ENCODE measurements around the gene NUCB1.
"Not testable (repeated sequence)": the region's sequence is repeated elsewhere in the genome, so short reads cannot be mapped to it uniquely, and the experiment has no call there.

The NUCB1 gene

DNA sequence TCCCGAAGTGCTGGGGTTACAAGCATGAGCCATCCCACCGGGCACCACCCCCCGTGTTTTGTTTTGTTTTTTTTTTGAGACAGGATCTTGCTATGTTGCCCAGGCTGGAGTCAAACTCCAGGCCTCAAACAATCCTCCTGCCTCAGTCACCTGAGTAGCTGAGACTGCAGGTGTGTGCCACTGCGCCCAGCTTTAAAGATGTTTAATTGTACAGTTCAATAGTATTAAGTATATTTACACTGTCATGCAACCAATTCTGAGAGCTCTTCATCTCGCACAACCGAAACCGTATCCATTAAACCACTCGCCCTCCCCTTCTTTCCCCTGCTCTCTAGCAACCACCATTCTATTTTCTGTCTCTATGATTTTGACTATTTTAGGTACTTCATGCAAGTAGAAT, 15.6 kb downstream of the NUCB1 start:
- TF ChIP-seq, protein P1, sequence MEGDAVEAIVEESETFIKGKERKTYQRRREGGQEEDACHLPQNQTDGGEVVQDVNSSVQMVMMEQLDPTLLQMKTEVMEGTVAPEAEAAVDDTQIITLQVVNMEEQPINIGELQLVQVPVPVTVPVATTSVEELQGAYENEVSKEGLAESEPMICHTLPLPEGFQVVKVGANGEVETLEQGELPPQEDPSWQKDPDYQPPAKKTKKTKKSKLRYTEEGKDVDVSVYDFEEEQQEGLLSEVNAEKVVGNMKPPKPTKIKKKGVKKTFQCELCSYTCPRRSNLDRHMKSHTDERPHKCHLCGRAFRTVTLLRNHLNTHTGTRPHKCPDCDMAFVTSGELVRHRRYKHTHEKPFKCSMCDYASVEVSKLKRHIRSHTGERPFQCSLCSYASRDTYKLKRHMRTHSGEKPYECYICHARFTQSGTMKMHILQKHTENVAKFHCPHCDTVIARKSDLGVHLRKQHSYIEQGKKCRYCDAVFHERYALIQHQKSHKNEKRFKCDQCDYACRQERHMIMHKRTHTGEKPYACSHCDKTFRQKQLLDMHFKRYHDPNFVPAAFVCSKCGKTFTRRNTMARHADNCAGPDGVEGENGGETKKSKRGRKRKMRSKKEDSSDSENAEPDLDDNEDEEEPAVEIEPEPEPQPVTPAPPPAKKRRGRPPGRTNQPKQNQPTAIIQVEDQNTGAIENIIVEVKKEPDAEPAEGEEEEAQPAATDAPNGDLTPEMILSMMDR (conservative IDR thresholded peaks at IDR 0.05; ENCODE audit: low read depth, low read length): no peak
- Histone ChIP-seq H3K27ac (no peak overlapping the region), H3K36me3 (ENCODE audit: insufficient read depth) (no peaks in the 10 kb centered on the region), H3K4me1 (ENCODE audit: low read depth, poor library complexity, severe bottlenecking) (no peaks in the 10 kb centered on the region), H3K79me2 (ENCODE audit: insufficient read depth, low read depth) (no peaks in the 10 kb centered on the region), H3K27me3 (ENCODE audit: insufficient read depth, low read depth) (no peaks in the 10 kb centered on the region), H3K4me2 (no peak overlapping the region), H3K9ac (no peak overlapping the region), H4K20me1 (ENCODE audit: insufficient read depth) (no peaks in the 10 kb centered on the region), H2AFZ (ENCODE audit: low read depth) (no peak overlapping the region), H3K4me3 (IDR thresholded peaks at IDR 0.05; ENCODE audit: insufficient read depth, low read depth, low read length) (no peak overlapping the region)

DNA sequence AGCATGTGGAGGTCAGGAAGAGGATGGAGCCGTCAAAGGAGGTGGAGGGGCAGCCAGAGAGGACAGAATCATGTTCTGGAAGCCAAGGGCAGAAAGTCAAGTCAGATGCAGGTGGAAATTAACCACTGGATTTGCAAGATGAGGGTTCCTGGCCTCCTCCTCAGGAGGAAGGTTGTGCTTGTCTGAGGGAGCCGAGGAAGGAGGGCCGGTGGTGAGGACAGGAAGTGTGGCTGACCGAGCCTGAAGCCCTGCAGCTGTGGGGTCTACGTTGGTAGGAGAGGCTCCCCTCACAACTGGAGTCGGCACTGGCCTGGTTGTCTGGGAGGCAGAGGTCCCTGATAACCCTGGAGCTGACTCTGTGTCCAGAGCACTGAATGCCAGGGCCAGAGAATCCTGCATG, 18.0 kb downstream of the NUCB1 start:
- Histone ChIP-seq H3K27ac (no peak overlapping the region), H2AFZ (ENCODE audit: low read depth) (no peak overlapping the region), H3K79me2 (ENCODE audit: insufficient read depth, low read depth) (no peaks in the 10 kb centered on the region), H3K36me3 (ENCODE audit: insufficient read depth) (no peaks in the 10 kb centered on the region), H3K9ac (no peak overlapping the region), H3K4me3 (IDR thresholded peaks at IDR 0.05; ENCODE audit: insufficient read depth, low read depth, low read length) (no peak overlapping the region), H3K4me2 (no peak overlapping the region), H4K20me1 (ENCODE audit: insufficient read depth) (no peaks in the 10 kb centered on the region), H3K27me3 (ENCODE audit: insufficient read depth, low read depth) (no peaks in the 10 kb centered on the region), H3K4me1 (ENCODE audit: low read depth, poor library complexity, severe bottlenecking) (no peaks in the 10 kb centered on the region)
- TF ChIP-seq, protein P1 (conservative IDR thresholded peaks at IDR 0.05; ENCODE audit: low read depth, low read length): no peak

DNA sequence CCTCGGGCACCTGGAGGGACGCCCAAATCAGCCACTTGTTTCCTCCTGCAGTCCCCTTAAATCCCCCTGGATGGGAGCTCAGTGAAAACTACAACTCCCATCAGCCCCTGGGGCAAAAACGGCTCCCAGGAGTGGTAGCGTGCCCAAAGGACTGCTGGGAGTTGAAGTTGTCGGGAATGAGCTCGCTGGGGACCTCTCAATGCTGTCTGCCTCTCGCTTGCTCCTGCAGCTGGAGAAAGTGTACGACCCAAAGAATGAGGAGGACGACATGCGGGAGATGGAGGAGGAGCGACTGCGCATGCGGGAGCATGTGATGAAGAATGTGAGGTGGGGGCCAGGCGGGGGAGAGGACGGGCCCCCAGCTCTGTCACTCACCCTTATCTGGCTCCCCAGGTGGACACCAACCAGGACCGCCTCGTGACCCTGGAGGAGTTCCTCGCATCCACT, 18.7 kb downstream of the NUCB1 start:
- H3K27me3 ChIP-seq (ENCODE audit: insufficient read depth, low read depth): no peaks in the 10 kb centered on the region
- no peaks in the 10 kb centered on the region for H3K79me2 ChIP-seq (ENCODE audit: insufficient read depth, low read depth)
- no peak overlapping the region for H3K9ac ChIP-seq
- TF ChIP-seq, protein P1 (conservative IDR thresholded peaks at IDR 0.05; ENCODE audit: low read depth, low read length): no peak
- H3K36me3 ChIP-seq (ENCODE audit: insufficient read depth): no peaks in the 10 kb centered on the region
- H3K4me3 ChIP-seq (IDR thresholded peaks at IDR 0.05; ENCODE audit: insufficient read depth, low read depth, low read length): no peak overlapping the region
- no peak overlapping the region for H3K4me2 ChIP-seq
- H2AFZ ChIP-seq (ENCODE audit: low read depth): no peak overlapping the region
- no peaks in the 10 kb centered on the region for H3K4me1 ChIP-seq (ENCODE audit: low read depth, poor library complexity, severe bottlenecking)
- no peak overlapping the region for H3K27ac ChIP-seq
- H4K20me1 ChIP-seq (ENCODE audit: insufficient read depth): no peaks in the 10 kb centered on the region

DNA sequence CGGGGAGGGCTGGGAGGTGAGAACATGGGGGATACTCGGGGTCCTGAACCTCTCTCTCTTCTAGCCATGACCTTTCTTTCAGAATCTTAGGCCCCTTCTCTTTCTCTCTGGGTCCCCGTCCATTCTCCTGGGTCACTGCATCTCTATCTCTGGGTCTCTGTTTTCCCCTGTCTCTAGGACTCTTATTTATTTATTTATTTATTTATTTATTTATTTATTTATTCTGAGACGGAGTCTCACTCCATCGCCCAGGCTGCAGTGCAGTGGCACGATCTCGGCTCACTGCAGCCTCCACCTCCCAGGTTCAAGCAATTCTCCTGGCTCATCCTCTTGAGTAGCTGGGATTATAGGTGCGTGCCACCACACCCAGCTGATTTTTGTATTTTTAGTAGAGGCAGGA, 19.2 kb downstream of the NUCB1 start:
- H3K27me3 ChIP-seq (ENCODE audit: insufficient read depth, low read depth); H3K4me3 ChIP-seq (IDR thresholded peaks at IDR 0.05; ENCODE audit: insufficient read depth, low read depth, low read length); H3K4me2 ChIP-seq; H2AFZ ChIP-seq (ENCODE audit: low read depth); H3K4me1 ChIP-seq (ENCODE audit: low read depth, poor library complexity, severe bottlenecking); H3K27ac ChIP-seq; H3K9ac ChIP-seq; H4K20me1 ChIP-seq (ENCODE audit: insufficient read depth); H3K36me3 ChIP-seq (ENCODE audit: insufficient read depth); H3K79me2 ChIP-seq (ENCODE audit: insufficient read depth, low read depth): not testable (repeated sequence)

DNA sequence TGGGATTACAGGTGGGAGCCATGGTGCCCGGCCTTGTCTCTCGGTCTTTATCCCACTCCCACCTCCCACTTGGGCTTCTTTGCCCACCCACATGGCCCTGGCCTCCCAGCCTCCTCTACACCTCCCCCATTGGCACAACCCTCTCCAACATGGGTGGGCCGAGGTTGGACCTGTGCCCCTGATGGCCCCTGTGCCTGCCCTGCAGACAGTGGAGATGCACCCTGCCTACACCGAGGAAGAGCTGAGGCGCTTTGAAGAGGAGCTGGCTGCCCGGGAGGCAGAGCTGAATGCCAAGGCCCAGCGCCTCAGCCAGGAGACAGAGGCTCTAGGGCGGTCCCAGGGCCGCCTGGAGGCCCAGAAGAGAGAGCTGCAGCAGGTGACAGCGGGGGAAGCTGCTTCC, 20.8 kb downstream of the NUCB1 start:
- Histone ChIP-seq H3K9ac (no peak overlapping the region), H3K4me2 (no peak overlapping the region), H3K27me3 (ENCODE audit: insufficient read depth, low read depth) (no peaks in the 10 kb centered on the region), H3K79me2 (ENCODE audit: insufficient read depth, low read depth) (no peaks in the 10 kb centered on the region), H3K4me1 (ENCODE audit: low read depth, poor library complexity, severe bottlenecking) (no peaks in the 10 kb centered on the region), H3K4me3 (IDR thresholded peaks at IDR 0.05; ENCODE audit: insufficient read depth, low read depth, low read length) (no peak overlapping the region), H4K20me1 (ENCODE audit: insufficient read depth) (no peaks in the 10 kb centered on the region), H3K27ac (no peak overlapping the region), H3K36me3 (ENCODE audit: insufficient read depth) (no peaks in the 10 kb centered on the region), H2AFZ (ENCODE audit: low read depth) (no peak overlapping the region)
- TF ChIP-seq, protein P1 (conservative IDR thresholded peaks at IDR 0.05; ENCODE audit: low read depth, low read length): no peak
